Endothelial cell of umbilical vein (primary cell): ENCODE results near the gene SCAMP2. TPM values are rescaled to one million over a fixed set of nuclear protein-coding genes. Genes with fewer than 3 reads are reported as not detected.

ENCODE experiments used
- BruUV-seq: library from RNA; stranded (reverse); fragments of 400-500 nt; replicated peaks from 2 replicates; lab custom pipeline; 2021; lab: Mats Ljungman, UMichigan
- CTCF ChIA-PET: fragments of 300-600, 350-600 bp; sonication (Branson Sonifier 250); formaldehyde crosslinking; loops from one replicate; lab custom pipeline; 2021; ENCODE audit warnings: antibody characterized with exemption, inconsistent platforms; lab: Charles Lee
- POLR2A ChIA-PET: fragments of 300-600, 350-600 bp; sonication (Branson Sonifier 250); formaldehyde crosslinking; loops from one replicate; lab custom pipeline; 2021; ENCODE audit warnings: antibody characterized with exemption, inconsistent platforms; lab: Charles Lee
- DNase-seq: peaks from one replicate; pipeline ENCODE4 v3.0.0-alpha.2; 2011; ENCODE audit warnings: low read depth, low spot score
- FAIRE-seq: peaks from 2 replicates; lab custom pipeline; 2011; peaks lifted over from hg19 to GRCh38; lab: Jason Lieb, UNC
- H2AFZ ChIP-seq: 2 replicates; pipeline ENCODE4 v1.6.0; 2012; ENCODE audit warnings: low read depth, low read length, control low read depth, inconsistent platforms
- H3K27ac ChIP-seq: 2 replicates; pipeline ENCODE4 v1.5.1; 2011; ENCODE audit warnings: low read depth, mild to moderate bottlenecking, control low read depth, low read length, moderate library complexity; ENCODE audit not compliant: insufficient read depth
- H3K27me3 ChIP-seq, 2 experiments: 2 replicates each; pipeline versions ENCODE4 v1.6.0 to v1.6.1; 2011; ENCODE audit warnings: low read length in 2 of 2, mixed read lengths in 1 of 2; ENCODE audit not compliant: control insufficient read depth in 2 of 2, insufficient read depth in 2 of 2
- H3K36me3 ChIP-seq, 2 experiments: 2 replicates in 1 of 2; 3 replicates in 1 of 2; pipeline ENCODE4 v1.5.1; 2011; ENCODE audit warnings: low read length in 2 of 2, mild to moderate bottlenecking in 1 of 2, moderate library complexity in 1 of 2; ENCODE audit not compliant: control insufficient read depth in 2 of 2, insufficient read depth in 2 of 2; ENCODE audit errors: extremely low read depth in 1 of 2
- H3K4me1 ChIP-seq: 3 replicates; pipeline ENCODE4 v1.5.1; 2011; ENCODE audit warnings: mild to moderate bottlenecking, low read length; ENCODE audit not compliant: control insufficient read depth, insufficient read depth; ENCODE audit errors: extremely low read depth
- H3K4me2 ChIP-seq: 2 replicates; pipeline ENCODE4 v1.6.1; 2011; ENCODE audit warnings: low read length, control low read depth, mixed read lengths; ENCODE audit not compliant: insufficient read depth
- H3K4me3 ChIP-seq, 3 experiments: fragments of 200-600 bp in 1 of 3; sonication (generic), shearing (Covaris generic) in 1 of 3; replicated peaks in 1 of 3; 2 replicates each; pipeline ENCODE4 v1.5.1; 2011 to 2016; ENCODE audit warnings: control low read depth in 3 of 3, low read length in 3 of 3, mild to moderate bottlenecking in 2 of 3, inconsistent platforms in 1 of 3, low read depth in 1 of 3, moderate library complexity in 1 of 3; ENCODE audit not compliant: insufficient read depth in 1 of 3
- H3K79me2 ChIP-seq: 2 replicates; pipeline ENCODE4 v1.6.0; 2012; ENCODE audit warnings: low read length, inconsistent platforms; ENCODE audit not compliant: control insufficient read depth, insufficient read depth
- H3K9ac ChIP-seq: replicated peaks from 2 replicates; pipeline ENCODE3; 2011; ENCODE audit warnings: low read length, control low read depth; ENCODE audit not compliant: insufficient read depth; ENCODE audit errors: extremely low read depth
- H3K9me1 ChIP-seq: replicated peaks from 3 replicates; pipeline ENCODE4 v1.6.0; 2011; ENCODE audit warnings: mild to moderate bottlenecking, low read length; ENCODE audit not compliant: control insufficient read depth, insufficient read depth; ENCODE audit errors: extremely low read depth
- H3K9me3 ChIP-seq: replicated peaks from 2 replicates; pipeline ENCODE4 v1.5.1; 2012; ENCODE audit warnings: low read length, inconsistent platforms; ENCODE audit not compliant: control insufficient read depth, insufficient read depth
- H4K20me1 ChIP-seq: replicated peaks from 2 replicates; pipeline ENCODE3; 2011; ENCODE audit warnings: mild to moderate bottlenecking, low read length; ENCODE audit not compliant: control insufficient read depth, insufficient read depth; ENCODE audit errors: extremely low read depth
- CTCF ChIP-seq, 2 donors: IDR thresholded peaks; 1 replicate in 1 of 2; 2 replicates in 1 of 2; pipeline ENCODE4 v1.5.1; 2011; ENCODE audit warnings: low read length in 2 of 2, mild to moderate bottlenecking in 2 of 2, moderate library complexity in 2 of 2, control low read depth in 1 of 2, inconsistent platforms in 1 of 2, low read depth in 1 of 2; ENCODE audit not compliant: insufficient read depth in 1 of 2; ENCODE audit errors: extremely low read depth in 1 of 2
- EZH2 ChIP-seq: IDR thresholded peaks from 2 replicates; pipeline ENCODE4 v1.6.1; 2012; ENCODE audit warnings: borderline replicate concordance, low read depth, mild to moderate bottlenecking, moderate library complexity, low read length, inconsistent platforms; ENCODE audit not compliant: severe bottlenecking
- GATA2 ChIP-seq: IDR thresholded peaks from 2 replicates; pipeline ENCODE4 v1.7.0; 2011; ENCODE audit warnings: low read depth, mild to moderate bottlenecking, moderate library complexity, mixed read lengths, low read length; ENCODE audit not compliant: insufficient read length, insufficient read depth
- JUN ChIP-seq: IDR thresholded peaks from 2 replicates; pipeline ENCODE4 v1.6.1; 2011; ENCODE audit warnings: borderline replicate concordance, low read depth; ENCODE audit not compliant: insufficient read length, insufficient read depth
- MAX ChIP-seq: IDR thresholded peaks from 2 replicates; pipeline ENCODE4 v1.6.1; 2011; ENCODE audit not compliant: insufficient read depth, insufficient read length
- MYC ChIP-seq: IDR thresholded peaks from one replicate; pipeline ENCODE4 v1.6.1; 2011; ENCODE audit warnings: mild to moderate bottlenecking, low read depth, low read length
- POLR2A ChIP-seq: IDR thresholded peaks from 2 replicates; pipeline ENCODE4 v1.6.1; 2012; ENCODE audit warnings: low read depth, mild to moderate bottlenecking, control low read depth, low read length
- POLR2AphosphoS5 ChIP-seq: IDR thresholded peaks from 2 replicates; pipeline ENCODE4 v1.6.1; 2012; ENCODE audit warnings: low read depth, mild to moderate bottlenecking, control low read depth, low read length, moderate library complexity; ENCODE audit not compliant: insufficient read depth
- dilution Hi-C: fragments of 300-500 bp; cut with MboI; formaldehyde crosslinking; loops from one replicate; pipeline ENCODE4 v1.15.0; 2019; ENCODE audit warnings: low sequenced_read_pairs; ENCODE audit not compliant: extremely low pct_ligation_motif_present
- intact Hi-C: fragments of 100-400 bp; cut with micrococcal nuclease; formaldehyde crosslinking; loops from one replicate; pipeline ENCODE4 v1.10.0; 2022
- polyA plus RNA-seq, 4 experiments: library from polyadenylated mRNA; depleted of rRNA in 3 of 4; stranded (reverse) in 3 of 4; unstranded in 1 of 4; fragments of >200 nt; gene quantifications; 2 replicates each; pipeline versions ENCODE4 v1.2.1 to v1.2.3, GENCODE V29; 2011 to 2012; ENCODE audit warnings: missing spikeins in 1 of 4
- total RNA-seq: library from RNA; stranded (reverse); gene quantifications from 2 replicates; pipeline ENCODE4 v1.2.3, GENCODE V29; 2021

SCAMP2 gene
- total and polyA plus RNA-seq, 2 donors (not counting 3 experiments of a cell fraction or from before 2014, with no cell fraction given), result 67.3 to 256 TPM

GRCh38 chr15:74868059-74868458 is 5.1 kb downstream of the SCAMP2 start:
- dilution Hi-C loops, result no loop called here
- H3K79me2 ChIP-seq, result peaks cover 63% of the 10 kb centered on the region

GRCh38 chr15:74867466-74868038 is 5.6 kb downstream of the SCAMP2 start:
- H3K79me2 ChIP-seq, result peaks cover 61% of the 10 kb centered on the region
- ChIA-PET CTCF (interaction anchor here (6.4 kb wide), 1 partner anchor 34 kb away, joined by 54 read pairs; no protein-coding TSS in a partner anchor), POLR2A (no interaction called here)
- no TSS peak for BruUV-seq
- no peak overlapping the region for H2AFZ ChIP-seq
- H3K9me3 ChIP-seq, result no peaks in the 10 kb centered on the region
- TF ChIP-seq EZH2, result no peak
- no peak for TF ChIP-seq CTCF (IDR thresholded peaks at IDR 0.05; ENCODE audit: extremely low read depth in 1 of 2, insufficient read depth in 1 of 2, low read depth in 1 of 2, low read length in 2 of 2)
- TF ChIP-seq MYC, result no peak
- no peak for TF ChIP-seq POLR2AphosphoS5
- TF ChIP-seq JUN, result no peak
- no peak for TF ChIP-seq POLR2A
- DNase-seq (no peak), FAIRE-seq (no peak)
- H3K4me2 ChIP-seq, result peak overlapping the region; percentile 36
- H3K27ac ChIP-seq, result peak overlapping the region; percentile 24
- H3K9ac ChIP-seq, result no peak overlapping the region
- H3K4me3 ChIP-seq, result no peak overlapping the region
- intact Hi-C loops (no loop called here), dilution Hi-C loops (no loop called here)
- H3K4me1 ChIP-seq, result peaks cover 41% of the 10 kb centered on the region
- no peaks in the 10 kb centered on the region for H4K20me1 ChIP-seq
- no peaks in the 10 kb centered on the region for H3K9me1 ChIP-seq
- no peaks in the 10 kb centered on the region for H3K27me3 ChIP-seq
- H3K36me3 ChIP-seq, result no peaks in the 10 kb centered on the region

More at GRCh38 chr15:74868059-74868458, 5.1 kb downstream of the SCAMP2 start:
- TF ChIP-seq POLR2AphosphoS5 (peak; percentile 37), MYC (no peak), GATA2 (peak; percentile 77), MAX (peak; percentile 25), JUN (no peak)
- Histone ChIP-seq H3K27me3 (no peaks in the 10 kb centered on the region), H4K20me1 (no peaks in the 10 kb centered on the region), H3K9me3 (no peaks in the 10 kb centered on the region), H3K4me1 (peaks cover 43% of the 10 kb centered on the region), H3K4me2 (peak overlapping the region; percentile 36), H3K27ac (peak overlapping the region; percentile 24), H3K36me3 (no peaks in the 10 kb centered on the region), H3K9ac (no peak overlapping the region), H2AFZ (no peak overlapping the region), H3K9me1 (no peaks in the 10 kb centered on the region), H3K4me3 (no peak overlapping the region)
- ChIA-PET CTCF (interaction anchor here (6.4 kb wide), 1 partner anchor 33 kb away, joined by 54 read pairs; no protein-coding TSS in a partner anchor), POLR2A (no interaction called here)
- no TSS peak for BruUV-seq
- FAIRE-seq (peak; percentile 94), DNase-seq (peak; percentile 46)
- intact Hi-C loops, result no loop called here
